AG10803 (cell line): Measurements from ENCODE around the gene LMAN2.

Experiments
- DNase-seq: peaks from one replicate; pipeline ENCODE4 v3.0.0; 2010; ENCODE audit warnings: low read depth
- H3K4me3 ChIP-seq: 2 replicates; pipeline ENCODE4 v1.5.1; 2011; ENCODE audit warnings: mild to moderate bottlenecking, low read length, control low read depth
- CTCF ChIP-seq: conservative IDR thresholded peaks from 2 replicates; pipeline ENCODE4 v1.5.1; 2011; ENCODE audit warnings: mild to moderate bottlenecking, low read length, control low read depth, inconsistent platforms

The LMAN2 gene

GRCh38 chr5:177330991-177331842, 20.3 kb downstream of the LMAN2 start:
- no peak for DNase-seq
- H3K4me3 ChIP-seq, result no peak overlapping the region
- no peak for TF ChIP-seq CTCF

- no peak for DNase-seq
- no peak overlapping the region for H3K4me3 ChIP-seq
- TF ChIP-seq CTCF, result no peak
Observed at GRCh38 chr5:177329883-177330282, 21.6 kb downstream of the LMAN2 start.

- H3K4me3 ChIP-seq, result no peak overlapping the region
- no peak for TF ChIP-seq CTCF
- no peak for DNase-seq
Observed at GRCh38 chr5:177328545-177329231, 22.8 kb downstream of the LMAN2 start.

GRCh38 chr5:177327539-177328522, 23.6 kb downstream of the LMAN2 start:
- no peak for TF ChIP-seq CTCF
- no peak overlapping the region for H3K4me3 ChIP-seq
- DNase-seq, result no peak

GRCh38 chr5:177325868-177326381, 25.5 kb downstream of the LMAN2 start:
- no peak for TF ChIP-seq CTCF
- H3K4me3 ChIP-seq, result no peak overlapping the region
- DNase-seq, result no peak

- TF ChIP-seq CTCF, result no peak
- no peak overlapping the region for H3K4me3 ChIP-seq
- DNase-seq, result no peak
Observed at GRCh38 chr5:177320879-177321278, 30.6 kb downstream of the LMAN2 start.
